Keratinocyte (primary cell): ENCODE measurements around the gene DCTN3.

Experiments
- EZH2 ChIP-seq: IDR thresholded peaks from one replicate; pipeline ENCODE4 v1.6.1; 2012; ENCODE audit warnings: inconsistent platforms, mild to moderate bottlenecking, low read length, moderate library complexity
- TF ChIP-seq, protein P1 (sequence below), 3 experiments: IDR thresholded peaks in 1 of 3; conservative IDR thresholded peaks in 1 of 3; optimal IDR thresholded peaks in 1 of 3; 2 replicates in 2 of 3; 3 replicates in 1 of 3; pipeline versions ENCODE3 to v1.5.1; 2011; ENCODE audit warnings: low read length in 3 of 3, mild to moderate bottlenecking in 3 of 3, moderate library complexity in 2 of 3, control low read depth in 1 of 3, inconsistent platforms in 1 of 3; ENCODE audit not compliant: insufficient read depth in 2 of 3; ENCODE audit errors: extremely low read depth in 1 of 3

DNA sequence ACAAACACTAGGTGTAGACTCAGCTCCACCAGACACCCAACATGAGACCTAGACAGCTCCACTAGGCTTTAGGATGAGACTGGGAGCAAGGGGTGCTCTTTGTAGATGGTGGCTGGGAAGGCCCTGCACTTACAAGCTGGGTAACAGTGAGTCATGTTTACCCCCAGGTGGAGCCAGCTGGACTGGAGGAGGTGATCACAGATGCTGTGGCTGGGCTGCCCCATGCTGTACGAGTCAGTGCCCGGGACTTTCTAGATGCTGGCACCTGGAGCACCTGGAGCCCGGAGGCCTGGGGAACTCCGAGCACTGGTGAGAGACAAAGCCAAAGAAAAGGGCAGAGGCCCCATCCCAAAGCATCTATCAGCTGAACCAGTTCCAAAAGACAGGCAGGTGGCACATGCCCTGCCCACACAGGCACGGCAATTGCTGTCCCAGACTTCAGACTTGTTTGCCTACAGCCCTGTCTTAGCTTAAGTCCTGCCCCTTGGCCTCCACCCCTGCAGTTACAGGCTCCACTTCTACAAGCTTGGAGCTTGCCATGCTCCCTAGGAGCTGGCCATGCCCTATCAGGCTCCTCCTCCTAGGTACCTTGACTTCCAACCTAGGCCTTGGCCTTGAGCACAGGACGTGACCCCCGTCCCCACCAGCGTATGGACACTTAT is 39.4 kb upstream of the DCTN3 start:
- no peak for TF ChIP-seq EZH2
- TF ChIP-seq, protein P1, sequence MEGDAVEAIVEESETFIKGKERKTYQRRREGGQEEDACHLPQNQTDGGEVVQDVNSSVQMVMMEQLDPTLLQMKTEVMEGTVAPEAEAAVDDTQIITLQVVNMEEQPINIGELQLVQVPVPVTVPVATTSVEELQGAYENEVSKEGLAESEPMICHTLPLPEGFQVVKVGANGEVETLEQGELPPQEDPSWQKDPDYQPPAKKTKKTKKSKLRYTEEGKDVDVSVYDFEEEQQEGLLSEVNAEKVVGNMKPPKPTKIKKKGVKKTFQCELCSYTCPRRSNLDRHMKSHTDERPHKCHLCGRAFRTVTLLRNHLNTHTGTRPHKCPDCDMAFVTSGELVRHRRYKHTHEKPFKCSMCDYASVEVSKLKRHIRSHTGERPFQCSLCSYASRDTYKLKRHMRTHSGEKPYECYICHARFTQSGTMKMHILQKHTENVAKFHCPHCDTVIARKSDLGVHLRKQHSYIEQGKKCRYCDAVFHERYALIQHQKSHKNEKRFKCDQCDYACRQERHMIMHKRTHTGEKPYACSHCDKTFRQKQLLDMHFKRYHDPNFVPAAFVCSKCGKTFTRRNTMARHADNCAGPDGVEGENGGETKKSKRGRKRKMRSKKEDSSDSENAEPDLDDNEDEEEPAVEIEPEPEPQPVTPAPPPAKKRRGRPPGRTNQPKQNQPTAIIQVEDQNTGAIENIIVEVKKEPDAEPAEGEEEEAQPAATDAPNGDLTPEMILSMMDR (optimal IDR thresholded peaks at IDR 0.05 in 1 of 3, IDR thresholded peaks at IDR 0.05 in 1 of 3, conservative IDR thresholded peaks at IDR 0.05 in 1 of 3; ENCODE audit: extremely low read depth in 1 of 3, insufficient read depth in 2 of 3, low read length in 3 of 3), result no peak
